Fibroblast of gingiva (primary cell): ENCODE measurements around the gene CDC42EP5.

Experiments used
- DNase-seq: peaks from one replicate; pipeline ENCODE4 v3.0.0-alpha.2; 2011; ENCODE audit warnings: low read depth

Gene CDC42EP5

GRCh38 chr19:54425382-54425723, 47.7 kb downstream of the CDC42EP5 start:
- no peak for DNase-seq

GRCh38 chr19:54424660-54425381, 48.3 kb downstream of the CDC42EP5 start:
- DNase-seq = no peak

GRCh38 chr19:54424201-54424600, 48.9 kb downstream of the CDC42EP5 start:
- no peak for DNase-seq

GRCh38 chr19:54422136-54422535, 51.0 kb downstream of the CDC42EP5 start:
- DNase-seq = no peak

GRCh38 chr19:54421521-54421920, 51.6 kb downstream of the CDC42EP5 start:
- no peak for DNase-seq

- no peak for DNase-seq
These were observed 52.0 kb downstream of the CDC42EP5 start for GRCh38 chr19:54421169-54421516.

- DNase-seq = no peak
These were observed 52.5 kb downstream of the CDC42EP5 start for GRCh38 chr19:54420383-54421168.

- no peak for DNase-seq
These were observed 53.1 kb downstream of the CDC42EP5 start for GRCh38 chr19:54420068-54420382.

- DNase-seq = no peak
These were observed 53.9 kb downstream of the CDC42EP5 start for GRCh38 chr19:54418930-54419800.

GRCh38 chr19:54418030-54418929, 54.8 kb downstream of the CDC42EP5 start:
- no peak for DNase-seq

GRCh38 chr19:54416695-54417491, 56.2 kb downstream of the CDC42EP5 start:
- no peak for DNase-seq

- no peak for DNase-seq
These were observed 57.0 kb downstream of the CDC42EP5 start for GRCh38 chr19:54415901-54416673.

- DNase-seq = no peak
These were observed 57.7 kb downstream of the CDC42EP5 start, which contains the start of gene TTYH1 for GRCh38 chr19:54415208-54415900. TSS of gene TTYH1 (plus strand) at chr19:54415464. CDS start at chr19:54415553, 89 bp downstream.
